SK-N-SH treated with all-trans-retinoic acid at 6 μM for 48 hours (cell line): Measurements from ENCODE around the gene GCHFR.

Experiments used
- ARNTL ChIP-seq: fragments of 450-650 bp; formaldehyde crosslinking; IDR thresholded peaks from 2 replicates; pipeline ENCODE4 v1.5.0; 2020; ENCODE audit warnings: low read depth, mild to moderate bottlenecking, moderate library complexity, borderline replicate concordance
- CREB5 ChIP-seq: fragments of 250-450 bp; sonication (Bioruptor Pico); IDR thresholded peaks from 2 replicates; pipeline ENCODE4 v1.5.1; 2020; ENCODE audit warnings: low read depth, mild to moderate bottlenecking, moderate library complexity
- CSDC2 ChIP-seq: fragments of 250-450 bp; sonication (Bioruptor Pico); IDR thresholded peaks from 2 replicates; pipeline ENCODE4 v1.5.0; 2020; ENCODE audit warnings: mild to moderate bottlenecking, moderate library complexity
- PATZ1 ChIP-seq: fragments of 250-450 bp; sonication (Bioruptor Pico); IDR thresholded peaks from 2 replicates; pipeline ENCODE4 v1.8.0; 2020; ENCODE audit warnings: mild to moderate bottlenecking, moderate library complexity, borderline replicate concordance
- TOX ChIP-seq: fragments of 250-450 bp; sonication (Bioruptor Pico); IDR thresholded peaks from 2 replicates; pipeline ENCODE4 v1.8.0; 2021; ENCODE audit warnings: mild to moderate bottlenecking, moderate library complexity, borderline replicate concordance
- ZFP3 ChIP-seq: fragments of 250-450 bp; sonication (Bioruptor Pico); IDR thresholded peaks from 2 replicates; pipeline ENCODE4 v1.5.0; 2020; ENCODE audit warnings: mild to moderate bottlenecking, moderate library complexity
- ZNF565 ChIP-seq: fragments of 450-650 bp; formaldehyde crosslinking; conservative IDR thresholded peaks from 2 replicates; pipeline ENCODE4 v1.5.0; 2020; ENCODE audit warnings: low read depth, mild to moderate bottlenecking, moderate library complexity
- ZNF70 ChIP-seq: fragments of 450-650 bp; formaldehyde crosslinking; IDR thresholded peaks from 2 replicates; pipeline ENCODE4 v1.5.0; 2020; ENCODE audit warnings: mild to moderate bottlenecking, moderate library complexity
- TF ChIP-seq, protein P1 (sequence below): fragments of 250-450 bp; sonication (Bioruptor Pico); IDR thresholded peaks from 2 replicates; pipeline ENCODE4 v1.8.0; 2021; ENCODE audit warnings: low read depth, mild to moderate bottlenecking, moderate library complexity, borderline replicate concordance

DNA sequence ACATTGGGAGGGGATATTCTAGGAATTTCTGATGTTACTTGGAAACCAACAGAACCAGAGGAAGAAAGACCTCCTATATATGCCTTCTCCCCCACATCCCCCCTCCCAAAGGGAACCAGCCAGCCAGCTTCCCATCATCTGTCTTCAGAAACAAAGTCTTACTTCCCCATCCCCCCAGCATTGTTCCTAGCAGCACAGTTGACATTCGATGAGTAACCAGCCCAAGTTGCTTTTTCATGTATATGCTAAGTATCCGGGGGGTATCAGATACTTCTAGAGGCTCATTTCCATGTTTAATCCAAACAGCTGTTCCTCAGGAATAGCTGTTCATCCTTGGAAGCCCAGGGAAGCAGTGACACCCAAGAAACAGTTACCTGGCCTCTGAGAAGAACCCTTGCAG lies 24.8 kb upstream of the GCHFR start:
- TF ChIP-seq ARNTL (no peak), PATZ1 (no peak), TOX (CRISPR knock-in tag) (no peak), CREB5 (CRISPR knock-in tag) (no peak), ZFP3 (CRISPR knock-in tag) (no peak), ZNF565 (CRISPR knock-in tag) (no peak), ZNF70 (no peak), CSDC2 (CRISPR knock-in tag) (no peak)
- TF ChIP-seq, protein P1, sequence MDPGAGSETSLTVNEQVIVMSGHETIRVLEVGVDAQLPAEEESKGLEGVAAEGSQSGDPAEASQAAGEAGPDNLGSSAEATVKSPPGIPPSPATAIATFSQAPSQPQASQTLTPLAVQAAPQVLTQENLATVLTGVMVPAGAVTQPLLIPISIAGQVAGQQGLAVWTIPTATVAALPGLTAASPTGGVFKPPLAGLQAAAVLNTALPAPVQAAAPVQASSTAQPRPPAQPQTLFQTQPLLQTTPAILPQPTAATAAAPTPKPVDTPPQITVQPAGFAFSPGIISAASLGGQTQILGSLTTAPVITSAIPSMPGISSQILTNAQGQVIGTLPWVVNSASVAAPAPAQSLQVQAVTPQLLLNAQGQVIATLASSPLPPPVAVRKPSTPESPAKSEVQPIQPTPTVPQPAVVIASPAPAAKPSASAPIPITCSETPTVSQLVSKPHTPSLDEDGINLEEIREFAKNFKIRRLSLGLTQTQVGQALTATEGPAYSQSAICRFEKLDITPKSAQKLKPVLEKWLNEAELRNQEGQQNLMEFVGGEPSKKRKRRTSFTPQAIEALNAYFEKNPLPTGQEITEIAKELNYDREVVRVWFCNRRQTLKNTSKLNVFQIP (CRISPR knock-in tag): no peak
